Smooth muscle cell (in vitro differentiated cells): Measurements from ENCODE around the gene GPBP1L1. TPM values are rescaled to one million over a fixed set of nuclear protein-coding genes. Genes with fewer than 3 reads are reported as not detected.

Experiments used
- DNase-seq: peaks from one replicate; lab custom pipeline; 2025; ENCODE audit not compliant: unreplicated experiment; lab: John Stamatoyannopoulos, UW
- H2AFZ ChIP-seq: fragments of 200-600 bp; sonication (generic); 2 replicates; pipeline ENCODE4 v1.6.0; 2016; ENCODE audit warnings: antibody characterized with exemption, low read depth, mild to moderate bottlenecking
- H3F3A ChIP-seq: fragments of 200-600 bp; sonication (generic); 2 replicates; pipeline ENCODE4 v1.6.0; 2017; ENCODE audit warnings: antibody characterized with exemption, low read depth
- H3K27ac ChIP-seq: fragments of 200-600 bp; sonication (generic); 2 replicates; pipeline ENCODE4 v1.5.1; 2016; ENCODE audit warnings: low read depth, mild to moderate bottlenecking
- H3K27me3 ChIP-seq: fragments of 200-600 bp; sonication (generic); 2 replicates; pipeline ENCODE4 v1.6.1; 2016; ENCODE audit warnings: low read depth, mild to moderate bottlenecking
- H3K36me3 ChIP-seq: fragments of 200-600 bp; sonication (generic); 2 replicates; pipeline ENCODE4 v1.5.1; 2016; ENCODE audit warnings: low read depth
- H3K4me1 ChIP-seq: fragments of 200-600 bp; sonication (generic); 2 replicates; pipeline ENCODE4 v1.5.1; 2016; ENCODE audit warnings: low read depth
- H3K4me2 ChIP-seq: fragments of 200-600 bp; sonication (generic); 2 replicates; pipeline ENCODE4 v1.6.0; 2016; ENCODE audit warnings: mild to moderate bottlenecking
- H3K4me3 ChIP-seq: fragments of 200-600 bp; sonication (generic); 2 replicates; pipeline ENCODE4 v1.5.1; 2016; ENCODE audit warnings: mild to moderate bottlenecking
- H3K79me2 ChIP-seq: fragments of 200-600 bp; sonication (generic); 2 replicates; pipeline ENCODE4 v1.6.0; 2016; ENCODE audit warnings: low read depth, mild to moderate bottlenecking
- H3K9ac ChIP-seq: fragments of 200-600 bp; sonication (generic); 2 replicates; pipeline ENCODE4 v1.6.0; 2016; ENCODE audit warnings: low read depth
- H3K9me3 ChIP-seq: fragments of 200-600 bp; sonication (generic); replicated peaks from 2 replicates; pipeline ENCODE4 v1.5.1; 2016; ENCODE audit warnings: low read depth
- H4K20me1 ChIP-seq: fragments of 200-600 bp; sonication (generic); 2 replicates; pipeline ENCODE4 v1.6.0; 2016; ENCODE audit warnings: low read depth
- WGBS: methylation state at CpG from one replicate; pipeline ENCODE4 v1.1.7; 2016; ENCODE audit warnings: low lambda C conversion rate; 5-methylcytosine and 5-hydroxymethylcytosine counted together
- polyA plus RNA-seq: library from polyadenylated mRNA; unstranded; fragments of >200 nt; fragmentation: Nextera tagmentation; extraction: Ambion mirVana; gene quantifications from 2 replicates; pipeline ENCODE4 v1.2.1, GENCODE V29; 2016
- total RNA-seq: library from RNA; depleted of rRNA; stranded (reverse); fragments of >200 nt; gene quantifications from 2 replicates; pipeline ENCODE4 v1.2.3, GENCODE V29; 2014
- TF ChIP-seq, protein P1 (sequence below): fragments of 200-600 bp; sonication (generic); IDR thresholded peaks from 2 replicates; pipeline ENCODE4 v1.5.1; 2017; ENCODE audit warnings: borderline replicate concordance, mild to moderate bottlenecking, antibody characterized with exemption; ENCODE audit not compliant: insufficient read depth, poor library complexity, severe bottlenecking

Gene GPBP1L1
- total and polyA plus RNA-seq, 2 experiments from 2014 or later = 51.9 to 93.2 TPM

- peak overlapping the region; percentile 86 for H3K9ac ChIP-seq
- H3K27ac ChIP-seq = peak overlapping the region; percentile 91
- no peaks in the 10 kb centered on the region for H3K36me3 ChIP-seq
- WGBS = under 1% methylated on average over 5 of the region's 5 CpGs
- H3K79me2 ChIP-seq = peaks cover 54% of the 10 kb centered on the region
- H2AFZ ChIP-seq = no peak overlapping the region
- H4K20me1 ChIP-seq = peaks cover 53% of the 10 kb centered on the region
- TF ChIP-seq, protein P1, sequence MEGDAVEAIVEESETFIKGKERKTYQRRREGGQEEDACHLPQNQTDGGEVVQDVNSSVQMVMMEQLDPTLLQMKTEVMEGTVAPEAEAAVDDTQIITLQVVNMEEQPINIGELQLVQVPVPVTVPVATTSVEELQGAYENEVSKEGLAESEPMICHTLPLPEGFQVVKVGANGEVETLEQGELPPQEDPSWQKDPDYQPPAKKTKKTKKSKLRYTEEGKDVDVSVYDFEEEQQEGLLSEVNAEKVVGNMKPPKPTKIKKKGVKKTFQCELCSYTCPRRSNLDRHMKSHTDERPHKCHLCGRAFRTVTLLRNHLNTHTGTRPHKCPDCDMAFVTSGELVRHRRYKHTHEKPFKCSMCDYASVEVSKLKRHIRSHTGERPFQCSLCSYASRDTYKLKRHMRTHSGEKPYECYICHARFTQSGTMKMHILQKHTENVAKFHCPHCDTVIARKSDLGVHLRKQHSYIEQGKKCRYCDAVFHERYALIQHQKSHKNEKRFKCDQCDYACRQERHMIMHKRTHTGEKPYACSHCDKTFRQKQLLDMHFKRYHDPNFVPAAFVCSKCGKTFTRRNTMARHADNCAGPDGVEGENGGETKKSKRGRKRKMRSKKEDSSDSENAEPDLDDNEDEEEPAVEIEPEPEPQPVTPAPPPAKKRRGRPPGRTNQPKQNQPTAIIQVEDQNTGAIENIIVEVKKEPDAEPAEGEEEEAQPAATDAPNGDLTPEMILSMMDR = no peak
- DNase-seq = no peak
- H3K4me1 ChIP-seq = peaks cover 14% of the 10 kb centered on the region
- H3K9me3 ChIP-seq = no peaks in the 10 kb centered on the region
- no peaks in the 10 kb centered on the region for H3K27me3 ChIP-seq
- no peaks in the 10 kb centered on the region for H3F3A ChIP-seq
- peak overlapping the region; percentile 72 for H3K4me3 ChIP-seq
- H3K4me2 ChIP-seq = peak overlapping the region; percentile 88
These were observed 101.3 kb downstream of the GPBP1L1 start for GRCh38 chr1:45585110-45585426.

DNA sequence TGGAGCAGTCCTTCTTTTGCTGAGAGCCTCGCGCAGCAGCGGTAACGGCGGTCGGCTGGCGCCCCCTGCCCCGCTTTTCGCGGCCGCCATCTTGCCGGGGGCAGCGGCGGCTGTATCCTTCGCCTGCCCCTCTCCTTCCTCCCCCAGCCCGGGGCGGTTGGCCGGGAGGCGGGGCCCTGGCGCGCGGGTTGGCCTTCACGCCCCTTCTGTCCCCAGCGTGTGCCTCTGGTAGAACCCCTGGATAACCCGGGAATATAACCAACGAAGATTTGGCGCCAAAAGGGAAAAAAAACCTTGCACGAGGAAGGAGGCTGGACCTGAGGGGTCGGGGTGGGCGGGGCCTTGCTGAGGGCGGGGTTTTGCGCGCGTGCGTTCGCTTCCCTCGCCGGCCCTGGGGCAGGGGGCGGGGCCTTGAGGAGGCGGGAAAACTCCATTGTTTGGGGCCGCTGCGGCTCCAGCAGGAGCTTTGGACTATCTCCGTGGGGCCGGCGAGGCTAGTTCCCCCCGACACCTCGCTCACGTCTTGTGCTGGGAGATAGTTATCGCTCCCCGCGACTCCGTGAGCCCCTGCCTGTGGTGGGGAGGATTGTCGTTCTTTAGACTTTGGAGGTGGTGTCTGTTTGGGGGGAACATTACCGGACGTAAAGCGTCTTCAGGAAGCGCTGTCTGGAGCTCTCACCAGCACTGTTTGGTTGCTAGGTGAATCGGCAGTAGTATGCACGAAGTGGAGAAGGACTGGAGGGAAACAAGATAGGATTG lies 101.8 kb downstream of the GPBP1L1 start:
- no peaks in the 10 kb centered on the region for H3F3A ChIP-seq
- H3K36me3 ChIP-seq = no peaks in the 10 kb centered on the region
- H2AFZ ChIP-seq = peak overlapping the region; percentile 98
- no peaks in the 10 kb centered on the region for H3K9me3 ChIP-seq
- H3K4me3 ChIP-seq = peak overlapping the region; percentile 72
- 2% methylated on average over 39 of the region's 59 CpGs for WGBS
- H4K20me1 ChIP-seq = peaks cover 48% of the 10 kb centered on the region
- H3K9ac ChIP-seq = peak overlapping the region; percentile 86
- H3K27me3 ChIP-seq = no peaks in the 10 kb centered on the region
- peak; percentile 77 for DNase-seq
- H3K4me2 ChIP-seq = peak overlapping the region; percentile 88
- peaks cover 14% of the 10 kb centered on the region for H3K4me1 ChIP-seq
- peaks cover 48% of the 10 kb centered on the region for H3K79me2 ChIP-seq
- TF ChIP-seq, protein P1 = no peak
- H3K27ac ChIP-seq = peak overlapping the region; percentile 91

- peaks cover 14% of the 10 kb centered on the region for H3K4me1 ChIP-seq
- peak; percentile 90 for DNase-seq
- no peaks in the 10 kb centered on the region for H3F3A ChIP-seq
- peaks cover 41% of the 10 kb centered on the region for H3K79me2 ChIP-seq
- TF ChIP-seq, protein P1 = no peak
- no peaks in the 10 kb centered on the region for H3K36me3 ChIP-seq
- no peaks in the 10 kb centered on the region for H3K27me3 ChIP-seq
- peak within 1 kb of the TSS; percentile 86 for H3K9ac ChIP-seq
- peak within 1 kb of the TSS; percentile 98 for H2AFZ ChIP-seq
- peak within 1 kb of the TSS; percentile 72 for H3K4me3 ChIP-seq
- WGBS = 1% methylated on average over 40 of the region's 41 CpGs
- H3K9me3 ChIP-seq = no peaks in the 10 kb centered on the region
- peaks cover 41% of the 10 kb centered on the region for H4K20me1 ChIP-seq
- peak within 1 kb of the TSS; percentile 88 for H3K4me2 ChIP-seq
- peak within 1 kb of the TSS; percentile 91 for H3K27ac ChIP-seq
These were observed 102.5 kb downstream of the GPBP1L1 start, which contains the start of gene NASP for GRCh38 chr1:45583666-45584350. Gene NASP, plus strand, starts transcription at chr1:45584041. Its CDS starts 106 bp downstream, at chr1:45584147.
